ENCODE data around the gene FAM53A.
"Not testable (repeated sequence)": the region's sequence is repeated elsewhere in the genome, so short reads cannot be mapped to it uniquely, and the experiment has no call there.

FAM53A gene

DNA sequence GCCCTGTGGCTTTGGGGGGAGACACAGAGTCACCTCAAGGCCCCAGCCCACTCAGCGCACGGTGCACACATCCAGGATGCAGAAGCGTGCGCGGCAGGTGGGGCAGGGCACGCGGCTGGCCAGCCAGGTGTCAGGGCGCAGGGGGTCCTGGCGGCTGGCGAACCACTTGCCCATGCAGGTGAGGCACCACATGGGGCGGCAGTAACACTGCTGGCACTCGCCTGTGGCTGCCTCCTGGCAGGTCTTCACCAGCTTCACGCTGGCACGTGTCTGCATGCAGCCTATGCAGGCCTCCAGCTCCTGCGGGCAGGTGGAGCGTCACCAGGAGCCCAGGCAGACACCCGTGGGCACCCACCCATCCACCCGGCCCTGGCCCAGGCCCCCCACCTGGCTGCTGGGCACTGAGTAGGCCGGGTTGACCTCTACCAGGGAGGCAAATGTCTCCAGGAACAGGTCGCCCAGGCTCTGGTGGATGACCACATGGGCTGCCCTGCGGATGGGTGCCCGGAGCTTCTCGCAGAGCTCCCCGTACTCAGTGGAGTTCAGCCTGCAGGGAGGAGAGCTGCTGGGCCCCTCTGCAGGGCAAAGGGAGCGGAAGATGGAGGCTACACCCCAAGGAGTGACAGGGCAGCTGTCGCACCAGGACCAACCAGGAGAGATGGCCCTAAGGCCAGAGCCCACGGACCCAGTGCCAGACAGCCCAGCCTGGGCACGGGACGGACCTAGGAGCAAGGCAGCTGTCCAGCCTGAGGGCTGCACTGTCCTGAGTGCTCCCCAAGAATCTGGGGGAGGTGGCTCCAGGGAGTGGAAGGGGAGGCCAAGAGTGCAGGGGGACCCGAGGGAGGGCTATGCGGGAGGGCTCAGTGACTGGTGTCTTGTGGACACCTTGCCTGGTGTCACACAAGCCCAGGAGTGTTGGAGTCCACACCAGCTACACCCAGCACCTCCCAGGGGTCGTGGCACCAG, 33.3 kb upstream of the FAM53A start:
- in situ Hi-C loops (cut with MboI; ENCODE audit: low sequenced_read_pairs) = no loop called here

DNA sequence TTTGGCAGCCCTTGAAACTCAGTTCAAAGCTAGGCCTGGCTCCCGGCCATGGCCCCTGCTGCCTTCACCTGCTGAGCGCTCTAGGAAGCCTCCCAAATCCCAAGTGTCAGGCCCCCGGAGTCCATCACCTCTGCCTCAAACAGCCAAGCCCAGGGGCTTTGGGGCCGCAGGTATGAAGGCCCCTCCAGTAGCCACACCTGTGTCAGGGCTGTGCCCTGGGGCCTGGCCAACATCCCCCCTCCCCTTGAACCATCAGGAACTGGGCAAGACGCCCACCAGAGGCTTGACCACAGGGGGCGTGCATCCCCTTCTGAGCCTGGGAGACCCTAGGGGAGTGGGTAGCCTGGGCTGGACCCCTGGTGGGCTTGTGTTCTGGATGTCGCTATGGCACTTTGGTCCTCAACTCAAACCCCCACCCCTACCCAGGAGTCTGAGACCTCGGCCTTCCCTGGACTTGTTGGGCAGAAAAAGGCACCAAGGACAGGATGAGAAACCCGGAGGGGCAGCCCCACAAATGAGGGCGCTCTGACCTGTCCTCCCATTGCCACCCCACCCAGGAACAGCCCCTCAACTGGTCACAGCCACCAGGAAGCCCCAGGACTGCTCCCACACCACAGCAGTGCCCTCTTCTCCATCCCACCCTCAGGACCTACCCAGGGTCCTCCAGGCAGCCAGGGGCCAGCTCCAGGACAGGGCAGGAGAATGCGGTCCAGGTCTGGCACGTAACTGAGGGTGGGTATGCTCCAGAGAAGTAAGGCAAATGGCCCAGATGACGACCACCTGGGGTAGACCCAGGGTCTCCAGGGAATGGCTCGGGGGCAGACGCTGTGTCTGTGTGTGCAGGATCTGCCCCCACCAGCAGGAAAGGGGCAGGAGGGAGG, 32.2 kb upstream of the FAM53A start:
- in situ Hi-C loops (cut with MboI; ENCODE audit: low sequenced_read_pairs) = no loop called here

DNA sequence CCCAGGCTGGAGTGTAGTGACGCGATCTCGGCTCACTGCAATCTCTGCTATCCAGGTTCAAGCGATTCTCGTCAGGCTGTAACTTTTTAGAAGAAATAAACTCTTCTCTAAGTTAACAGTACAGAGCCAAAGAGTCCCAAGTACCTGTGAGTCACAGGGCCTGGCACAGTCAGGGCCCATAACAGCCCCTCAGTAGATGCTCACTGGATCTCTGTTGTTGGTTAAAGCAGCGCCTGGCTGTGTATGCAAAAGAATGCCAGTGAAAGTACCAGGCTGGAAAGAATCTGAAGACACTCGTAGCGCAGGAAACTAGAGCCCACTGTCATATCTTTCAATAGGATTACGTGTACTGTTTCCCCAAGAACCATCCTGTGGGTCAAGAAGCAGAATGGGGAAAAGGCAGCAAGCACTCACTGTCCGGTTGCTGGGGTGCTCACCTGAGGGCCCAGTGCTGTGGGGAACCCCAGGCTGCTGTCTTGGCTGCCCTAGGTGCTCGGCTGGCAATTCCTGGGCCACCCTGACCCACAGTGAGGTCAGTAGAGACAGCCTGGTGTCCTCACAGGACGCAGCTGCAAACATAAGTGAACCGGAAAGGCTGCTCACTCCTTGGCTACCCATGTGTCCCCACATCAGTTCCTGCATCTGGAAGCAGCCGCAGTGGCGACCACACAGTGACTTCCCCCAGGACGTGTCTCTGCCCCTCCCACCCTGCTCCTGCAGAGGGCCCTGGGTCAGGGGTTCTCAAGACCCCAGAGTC, 31.1 kb upstream of the FAM53A start:
- in situ Hi-C loops (cut with MboI; ENCODE audit: low sequenced_read_pairs) = no loop called here

DNA sequence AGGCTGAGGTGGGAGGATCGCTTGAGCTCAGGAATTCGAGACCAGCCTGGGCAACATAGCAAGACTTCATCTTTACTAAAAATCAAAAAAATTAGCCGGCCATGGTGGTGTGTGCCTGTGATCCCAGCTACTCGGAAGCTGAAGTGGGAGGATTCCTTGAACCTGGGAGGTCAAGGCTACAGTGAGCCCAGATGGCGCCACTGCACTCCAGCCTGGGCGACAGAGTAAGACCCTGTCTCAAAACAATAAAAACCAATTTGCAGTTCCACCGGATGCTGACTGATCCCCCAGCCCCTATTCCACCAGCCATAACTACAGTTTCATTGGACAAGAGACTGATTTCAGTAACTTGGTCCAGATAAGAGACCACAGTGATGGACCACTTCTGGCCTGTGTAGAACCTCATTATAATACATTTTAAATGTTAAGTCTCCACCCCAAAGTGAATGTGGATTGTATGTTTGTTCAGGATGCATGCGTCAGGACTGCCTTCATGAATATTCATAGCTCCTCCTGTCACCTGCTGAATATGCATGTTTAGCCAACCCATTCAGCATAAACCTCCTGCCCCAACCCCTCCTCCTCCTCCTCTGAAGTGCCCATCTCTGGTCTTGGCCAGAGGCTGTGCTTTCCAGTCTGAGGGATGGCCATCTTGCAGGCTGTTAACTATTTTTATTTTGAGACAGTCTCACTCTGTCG, 30.3 kb upstream of the FAM53A start:
- in situ Hi-C loops (cut with MboI; ENCODE audit: low sequenced_read_pairs) = no loop called here

DNA sequence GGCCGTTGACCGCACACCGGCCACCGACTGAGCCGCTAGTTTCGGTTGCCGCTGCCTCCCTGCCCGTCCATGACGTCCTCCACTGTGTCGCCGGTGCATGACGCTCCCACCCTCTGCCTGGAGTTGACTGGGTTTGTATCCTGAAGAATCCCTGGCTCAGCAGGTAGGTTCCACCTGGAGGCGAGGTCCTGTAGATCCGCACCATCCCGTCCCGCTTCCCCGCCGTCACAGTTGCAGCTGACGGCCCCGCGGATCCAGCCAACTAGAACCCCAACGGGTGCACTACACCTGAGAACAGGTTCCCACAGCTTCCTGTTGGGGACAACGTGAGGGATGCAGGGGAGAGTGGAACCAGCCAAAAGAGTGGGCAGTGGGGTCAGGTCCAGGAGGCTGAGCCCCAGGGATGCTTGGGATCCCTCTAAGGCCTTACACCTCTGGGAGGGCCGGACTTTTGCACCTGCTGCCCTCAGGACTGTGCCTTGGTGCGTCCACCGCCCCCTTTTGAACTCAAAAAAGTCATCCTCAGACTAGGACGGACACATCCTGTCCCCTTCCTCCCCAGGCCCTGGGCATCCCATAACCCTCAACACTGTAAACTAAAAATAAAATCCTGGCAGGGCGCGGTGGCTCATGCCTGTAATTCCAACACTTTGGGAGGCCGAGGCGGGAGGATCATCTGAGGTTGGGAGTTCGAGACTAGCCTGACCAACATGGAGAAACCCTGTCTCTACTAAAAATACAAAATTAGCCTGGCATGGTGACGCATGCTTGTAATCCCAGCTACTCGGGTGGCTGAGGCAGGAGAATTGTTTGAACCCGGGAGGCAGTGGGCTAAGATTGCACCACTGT, 29.1 kb upstream of the FAM53A start:
- in situ Hi-C loops (cut with MboI; ENCODE audit: low sequenced_read_pairs) = no loop called here

DNA sequence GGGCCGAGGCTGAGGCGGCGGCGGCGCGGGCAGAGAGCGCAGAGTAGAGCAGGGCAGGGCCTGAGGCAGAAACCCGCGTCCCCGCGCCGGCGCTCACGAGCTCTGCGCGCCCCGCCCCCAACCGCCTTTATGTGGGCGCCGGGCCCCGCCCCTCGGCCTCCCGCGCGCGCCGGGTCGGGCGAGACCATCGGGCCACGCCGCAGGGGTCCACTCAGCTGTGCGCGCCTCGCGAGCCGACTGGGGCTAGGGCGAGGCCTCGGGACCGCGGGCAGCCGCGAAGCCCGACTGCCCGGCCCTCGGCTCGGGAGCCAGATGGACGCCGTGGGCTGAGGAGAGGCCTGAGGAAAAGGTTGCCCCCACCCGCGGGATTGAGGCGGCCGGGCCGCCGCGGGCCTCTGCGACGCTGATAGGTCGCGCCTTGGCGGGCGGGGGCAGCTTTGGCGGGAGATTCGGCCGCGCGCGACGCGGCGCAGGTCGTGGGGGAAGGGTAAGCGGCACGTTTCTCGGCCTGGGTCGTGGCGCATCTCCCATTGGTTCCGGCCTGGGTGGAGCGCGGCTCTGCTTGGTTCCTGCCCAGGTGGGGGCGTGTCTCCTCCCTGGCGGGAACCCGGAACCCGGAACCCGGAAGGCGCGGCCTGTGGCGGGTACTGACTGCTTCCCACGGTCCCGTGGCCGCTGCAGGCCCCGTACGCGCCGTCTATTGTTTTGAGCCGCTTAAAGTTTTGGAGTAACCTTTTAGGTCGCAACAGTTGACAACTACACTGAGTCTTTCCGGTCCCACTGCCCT, 28.3 kb upstream of the FAM53A start, which contains the start of gene SLBP:
Gene SLBP, minus strand, starts transcription at position 104 of the 787 bp plus-strand sequence. CDS start 131 bp downstream, outside the sequence.
- in situ Hi-C loops (cut with MboI; ENCODE audit: low sequenced_read_pairs) = no loop called here

DNA sequence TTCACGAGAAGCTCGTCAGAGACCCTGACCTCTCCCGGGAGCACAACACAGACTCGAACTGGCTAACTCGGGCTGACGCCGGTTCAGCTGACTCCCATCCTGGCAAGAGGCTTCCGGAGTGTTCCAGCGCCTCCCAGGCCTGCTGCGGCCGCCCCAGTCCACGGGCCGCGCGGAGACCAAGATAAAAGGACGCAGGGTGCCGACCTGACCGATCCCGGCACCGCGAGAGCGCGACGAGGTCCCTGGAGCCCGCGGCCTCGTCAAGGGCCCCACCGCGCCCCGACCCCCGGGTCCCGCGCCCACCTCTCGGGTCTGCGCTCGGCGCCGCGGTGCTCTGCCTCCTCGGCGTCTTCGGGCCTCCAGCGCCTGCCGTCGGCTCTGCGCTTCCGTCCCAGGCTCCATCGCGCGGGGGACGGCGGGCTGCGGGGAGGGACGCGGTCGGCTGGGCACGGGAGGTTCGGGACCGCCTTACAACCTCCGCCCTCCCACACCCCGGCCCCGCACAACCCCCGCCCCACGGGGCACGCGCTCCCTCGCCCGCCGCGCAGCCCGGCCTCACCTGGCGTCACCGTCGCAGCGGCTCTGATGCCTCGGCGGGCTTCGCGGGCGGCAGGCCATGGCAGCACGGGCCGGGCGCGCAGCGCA, 27.6 kb upstream of the FAM53A start:
- in situ Hi-C loops (cut with MboI; ENCODE audit: low sequenced_read_pairs) = no loop called here

DNA sequence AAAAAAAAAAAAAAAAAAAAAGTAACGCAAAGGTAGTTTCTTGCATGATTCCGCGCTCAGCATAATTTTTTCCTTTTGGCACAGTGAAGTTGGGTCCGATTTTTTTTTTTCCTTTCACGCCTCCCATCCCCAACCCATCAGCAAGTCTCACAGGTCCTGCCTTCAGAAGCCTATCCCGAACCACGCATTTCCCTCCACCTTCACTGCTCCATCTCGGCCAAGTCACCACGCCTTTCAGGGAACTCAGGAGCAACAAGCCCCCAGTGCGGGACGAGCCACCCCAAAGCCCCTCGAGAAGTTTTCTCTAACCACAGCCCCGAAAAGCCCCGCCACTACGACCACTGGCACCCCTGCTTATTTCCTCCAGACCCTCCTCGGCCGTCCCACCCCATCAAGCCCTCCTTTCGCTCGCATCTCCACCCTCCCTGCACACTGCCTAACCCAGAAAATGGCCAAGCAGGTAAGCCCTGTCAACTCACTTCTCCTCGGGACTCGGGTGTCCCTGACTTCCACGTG, 27.0 kb upstream of the FAM53A start:
- in situ Hi-C loops (cut with MboI; ENCODE audit: low sequenced_read_pairs) = no loop called here

DNA sequence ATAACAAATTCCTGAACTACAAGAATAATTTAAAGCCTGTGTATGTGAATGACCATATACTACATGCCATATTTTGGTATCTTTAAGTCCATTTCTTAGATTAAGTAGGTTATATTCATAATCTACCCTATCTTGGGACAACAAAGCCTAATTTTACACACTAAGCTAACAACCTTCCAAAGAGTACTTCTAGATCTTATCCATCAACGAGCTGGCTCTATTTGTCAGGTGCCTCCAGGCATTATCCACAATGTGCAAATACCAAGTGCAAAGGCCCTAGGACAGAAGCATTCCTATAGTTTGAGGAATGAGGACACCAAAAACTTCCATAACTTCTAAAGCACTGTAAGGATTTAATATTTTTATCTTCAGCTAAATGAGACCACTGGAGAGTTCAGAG, 24.5 kb upstream of the FAM53A start:
- in situ Hi-C loops (cut with MboI; ENCODE audit: low sequenced_read_pairs) = no loop called here

DNA sequence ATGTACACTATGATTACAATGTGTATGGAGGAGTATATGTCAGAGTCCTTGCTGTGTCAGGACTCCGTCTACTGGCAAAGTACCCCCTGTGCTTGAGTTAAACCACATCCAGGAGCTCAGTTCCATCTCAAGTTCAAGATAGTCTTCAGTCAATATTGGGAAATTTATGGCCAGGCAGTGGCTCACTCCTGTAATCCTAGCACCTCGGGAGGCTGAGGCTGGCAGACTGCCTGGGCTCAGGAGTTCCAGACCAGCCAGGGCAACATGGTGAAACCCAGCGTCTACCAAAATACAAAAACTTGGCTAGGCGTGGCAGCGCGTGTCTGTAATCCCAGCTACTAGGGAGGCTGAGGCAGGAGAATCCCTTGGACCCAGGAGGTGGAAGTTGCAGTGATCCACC, 22.2 kb upstream of the FAM53A start:
- in situ Hi-C loops (cut with MboI; ENCODE audit: low sequenced_read_pairs) = no loop called here

DNA sequence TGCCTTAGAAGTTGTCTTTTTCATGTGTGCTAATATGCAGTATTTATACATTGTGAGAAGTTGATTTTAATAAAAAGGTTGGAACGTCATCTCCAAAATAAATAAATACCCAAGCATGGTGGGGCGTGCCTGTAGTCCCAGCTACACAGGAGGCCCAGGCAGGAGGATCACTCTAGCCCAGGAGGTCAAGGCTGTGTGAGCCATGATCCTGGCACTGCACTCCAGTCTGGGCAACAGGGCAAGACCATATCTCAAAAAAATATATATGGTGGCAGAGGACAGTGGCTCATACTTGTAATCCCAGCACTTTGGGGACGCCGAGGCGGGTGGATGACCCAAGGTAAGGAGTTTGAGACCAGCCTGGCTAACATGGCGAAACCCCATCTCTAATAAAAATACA, 21.6 kb upstream of the FAM53A start:
- in situ Hi-C loops (cut with MboI; ENCODE audit: low sequenced_read_pairs) = no loop called here

DNA sequence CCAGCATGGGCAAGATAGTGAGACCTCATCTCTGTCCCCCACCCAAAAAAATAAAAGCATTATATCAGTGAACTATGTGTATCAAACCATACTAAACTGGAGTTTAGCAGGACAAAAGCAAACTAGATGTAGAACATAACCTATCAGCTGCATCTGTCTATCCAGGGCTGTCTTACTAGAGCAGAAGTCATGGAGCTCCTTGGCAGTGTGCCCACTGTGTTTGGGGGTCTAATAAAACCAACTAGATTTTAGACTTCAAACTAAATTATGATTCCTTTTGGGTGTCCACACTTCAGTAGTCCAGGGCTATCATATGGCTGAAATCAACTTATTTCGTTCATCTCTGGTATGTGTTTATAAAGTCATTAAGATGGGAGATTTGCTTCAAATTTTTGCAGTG, 19.8 kb upstream of the FAM53A start:
- in situ Hi-C loops (cut with MboI; ENCODE audit: low sequenced_read_pairs) = no loop called here

DNA sequence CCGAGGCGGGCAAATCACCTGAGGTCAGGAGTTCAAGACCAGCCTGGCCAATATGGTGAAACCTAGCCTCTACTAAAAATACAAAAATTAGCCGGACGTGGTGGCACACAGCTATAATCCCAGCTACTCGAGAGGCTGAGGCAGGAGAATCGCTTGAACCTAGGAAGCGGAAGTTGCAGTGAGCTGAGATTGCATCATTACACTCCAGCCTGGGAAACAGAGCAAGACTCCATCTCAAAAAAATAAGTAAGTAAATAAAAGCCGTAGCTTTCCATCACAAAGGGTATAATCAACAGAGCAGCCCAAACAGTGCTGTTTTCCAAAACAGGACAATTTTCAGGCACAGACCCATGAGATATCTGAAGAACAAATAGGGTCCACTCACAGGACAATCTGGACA, 17.6 kb upstream of the FAM53A start:
- in situ Hi-C loops (cut with MboI; ENCODE audit: low sequenced_read_pairs) = not testable (repeated sequence)

DNA sequence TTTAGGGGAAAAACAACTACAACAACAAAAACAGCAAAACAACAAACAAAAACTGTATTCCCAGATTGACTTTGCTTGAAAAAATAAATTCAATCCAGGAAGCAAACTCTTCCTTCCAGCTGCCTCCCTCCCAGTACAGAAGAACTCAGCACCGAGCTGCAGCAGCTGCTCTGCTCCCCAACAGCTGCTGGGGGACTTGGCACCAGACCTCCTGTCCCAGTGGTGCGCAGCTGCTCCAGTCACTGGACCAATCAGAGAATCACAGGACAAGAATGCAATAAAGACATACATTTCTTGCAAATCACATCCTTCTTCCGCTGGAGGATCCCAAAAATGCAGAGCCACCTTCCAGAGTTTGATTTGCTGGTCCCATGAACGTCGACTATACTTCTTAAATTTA, 11.8 kb upstream of the FAM53A start:
- in situ Hi-C loops (cut with MboI; ENCODE audit: low sequenced_read_pairs) = no loop called here

DNA sequence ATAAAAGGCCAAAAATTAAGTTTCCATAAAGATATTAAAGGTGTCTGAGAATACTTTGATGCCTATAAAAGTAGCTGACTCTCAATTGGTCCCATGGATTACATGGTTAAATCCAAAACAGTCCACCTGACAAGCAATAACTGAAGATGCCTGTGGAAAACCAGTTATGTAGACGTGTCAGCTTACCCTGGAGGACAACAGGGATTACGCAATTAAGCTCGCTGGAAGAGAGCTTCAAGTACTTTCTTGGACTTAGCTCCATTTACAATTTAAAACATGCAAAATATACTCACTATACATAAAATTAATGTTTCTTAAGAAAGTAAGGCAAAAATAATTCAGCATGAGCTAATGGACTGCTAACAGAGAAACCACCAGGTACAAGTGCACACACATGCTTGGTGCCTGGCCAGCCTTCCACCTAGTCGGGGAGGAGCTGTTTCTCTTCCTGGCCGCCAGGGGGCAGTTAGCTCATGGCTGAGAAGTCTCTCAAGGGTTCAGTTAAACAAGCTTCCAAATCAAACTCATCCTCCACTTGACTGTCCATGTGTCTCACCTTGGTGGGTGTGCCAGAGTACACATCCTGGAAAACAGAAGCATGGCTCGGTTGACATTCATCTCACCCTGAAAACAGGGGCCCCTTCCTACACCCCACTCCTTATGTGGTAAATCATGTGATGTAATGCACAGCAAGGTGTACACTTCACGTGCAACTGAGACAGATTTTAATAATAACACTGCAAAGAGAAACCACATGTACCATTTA, 9.2 kb upstream of the FAM53A start:
- in situ Hi-C loops (cut with MboI; ENCODE audit: low sequenced_read_pairs) = no loop called here

DNA sequence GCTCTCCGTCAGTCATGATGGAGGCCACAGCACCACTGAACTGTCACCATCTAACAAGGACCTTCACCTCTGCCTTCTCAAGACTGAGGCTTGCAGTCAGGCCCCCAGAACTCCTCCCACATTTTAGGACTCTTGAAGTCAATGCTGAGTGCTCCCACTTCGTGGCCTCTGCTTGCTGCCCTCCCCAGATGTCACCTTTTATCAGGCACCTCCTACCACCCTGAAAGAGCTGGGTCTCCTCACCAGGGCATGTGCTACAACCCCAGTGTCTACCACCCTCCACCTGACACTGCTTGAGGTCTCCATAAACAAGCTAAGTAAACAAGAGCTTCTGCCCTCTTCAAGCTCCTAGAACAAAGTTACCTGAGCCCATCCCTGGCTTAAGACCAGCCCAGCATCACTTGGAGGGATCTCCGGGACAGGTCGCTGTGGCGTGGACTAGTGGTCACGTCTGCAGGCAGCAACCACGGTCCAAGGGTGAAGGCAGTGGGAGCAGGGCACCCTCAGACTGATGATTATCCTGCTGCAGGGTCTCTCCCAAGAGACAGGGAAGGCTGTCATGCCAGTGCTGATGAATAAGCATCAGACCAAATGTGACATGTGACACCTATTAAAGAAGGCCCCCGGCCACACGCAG, 7.7 kb upstream of the FAM53A start:
- in situ Hi-C loops (cut with MboI; ENCODE audit: low sequenced_read_pairs) = no loop called here

DNA sequence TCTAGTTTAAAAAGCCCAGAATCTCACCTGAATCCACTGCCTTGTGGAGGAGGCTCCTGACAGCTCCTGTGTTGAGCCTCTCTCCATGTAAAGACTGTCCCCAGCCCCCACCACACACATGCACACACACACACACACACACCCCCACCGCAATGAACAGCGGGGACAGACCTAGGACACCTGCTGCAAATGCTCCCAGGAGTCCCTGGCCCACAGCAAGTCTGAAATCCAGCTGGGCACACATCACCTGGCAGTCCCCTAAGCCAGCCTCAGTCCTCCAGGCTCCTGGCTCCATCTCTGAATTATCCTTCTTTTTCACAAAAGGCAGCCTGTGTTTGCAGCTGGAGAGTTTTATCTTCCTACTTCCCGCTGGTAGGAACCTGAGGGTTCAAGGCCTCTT, 6.6 kb upstream of the FAM53A start:
- in situ Hi-C loops (cut with MboI; ENCODE audit: low sequenced_read_pairs) = no loop called here
